ENCODE measurements around the gene NOS2.

NOS2 gene

GRCh38 chr17:27818401-27819105, 18.2 kb upstream of the NOS2 start:
- DNase-seq (ENCODE audit: low read depth): no peak

- no peak for DNase-seq (ENCODE audit: low read depth)
Observed at GRCh38 chr17:27817731-27818130, 17.4 kb upstream of the NOS2 start.

GRCh38 chr17:27816946-27817345, 16.6 kb upstream of the NOS2 start:
- no peak for DNase-seq (ENCODE audit: low read depth)

- no peak for DNase-seq (ENCODE audit: low read depth)
Observed at GRCh38 chr17:27811961-27812360, 11.6 kb upstream of the NOS2 start.

DNA sequence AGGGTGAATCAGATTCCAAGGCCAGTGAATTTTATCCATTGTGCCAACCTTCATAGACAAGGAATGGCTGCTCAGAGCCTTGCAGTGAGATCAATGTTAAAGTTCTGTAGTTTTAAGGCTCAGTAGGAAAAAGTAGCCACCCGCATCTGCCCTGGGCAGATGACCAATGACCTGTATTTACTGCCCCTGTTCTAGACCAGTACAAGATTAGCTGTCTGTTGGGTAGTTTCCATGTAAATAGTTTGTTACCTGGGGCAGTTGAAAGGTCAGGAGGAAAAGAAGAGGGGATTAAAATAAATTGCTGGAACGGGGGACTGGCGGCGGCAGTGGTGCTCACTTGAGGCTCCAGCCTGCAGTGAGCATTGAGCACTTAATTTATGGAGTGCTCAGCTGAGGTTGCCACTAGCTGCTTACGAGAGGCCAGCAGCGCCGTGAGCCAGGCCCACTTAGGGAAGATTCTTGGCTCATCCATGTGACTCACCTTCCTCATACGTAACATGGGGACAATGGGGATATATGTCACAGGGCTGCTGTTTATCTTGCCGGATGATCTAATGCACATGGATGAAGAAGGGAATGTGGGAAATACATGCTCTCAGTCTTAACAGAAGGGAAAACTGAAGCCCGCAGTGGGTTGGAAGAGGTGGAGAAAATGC, 10.7 kb upstream of the NOS2 start:
- DNase-seq (ENCODE audit: low read depth): no peak

- peak; percentile 21 for DNase-seq (ENCODE audit: low read depth)
Observed at GRCh38 chr17:27810211-27810901, 10.0 kb upstream of the NOS2 start.

- DNase-seq (ENCODE audit: low read depth): no peak
Observed at GRCh38 chr17:27809555-27809954, 9.2 kb upstream of the NOS2 start.

- no peak for DNase-seq (ENCODE audit: low read depth)
Observed at GRCh38 chr17:27808628-27809027, 8.3 kb upstream of the NOS2 start.

DNA sequence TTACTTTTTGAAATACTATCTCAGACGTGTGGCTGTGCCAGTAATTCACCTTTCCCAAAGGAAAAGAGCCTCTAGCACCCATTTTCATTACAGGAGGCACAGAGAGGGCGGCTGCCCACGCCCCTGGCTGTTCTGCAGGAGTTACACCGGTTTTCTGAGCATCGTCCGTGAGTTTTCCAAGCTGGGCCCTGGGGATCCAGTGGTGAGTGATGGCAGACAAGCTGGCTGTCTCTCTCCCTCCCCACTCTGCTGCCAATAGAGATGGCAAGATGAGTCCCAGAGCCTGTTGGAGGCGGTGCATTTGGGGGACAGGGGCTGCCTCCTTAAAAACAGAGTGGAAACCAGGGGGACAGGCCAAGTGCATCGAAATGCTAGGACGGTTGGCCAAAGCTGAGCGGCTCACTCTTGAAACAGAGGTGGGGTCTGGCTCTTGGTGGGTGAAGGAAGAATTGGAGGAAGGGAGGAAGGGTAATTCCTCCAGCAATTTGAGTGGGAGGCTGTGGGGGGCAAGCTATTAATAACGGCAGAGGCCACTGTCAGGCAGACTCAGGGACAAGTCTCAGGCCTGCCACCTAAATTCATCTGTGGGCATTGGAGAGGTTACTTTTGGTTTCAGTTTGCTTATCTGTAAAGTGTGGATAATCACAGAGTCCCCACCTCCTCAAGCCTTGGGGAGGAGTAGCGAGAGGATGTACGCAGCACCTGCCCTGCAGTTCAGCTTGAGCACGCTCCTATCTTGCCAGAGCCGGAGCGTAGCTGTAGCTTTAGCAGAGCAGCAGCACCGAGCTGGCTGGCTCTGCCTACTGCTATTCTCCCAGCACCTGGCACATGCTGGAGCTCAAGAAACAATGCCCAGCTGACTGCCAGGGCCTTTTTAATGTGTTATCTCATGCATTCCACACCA, 7.5 kb upstream of the NOS2 start:
- DNase-seq (ENCODE audit: low read depth): peak; percentile 58

- DNase-seq (ENCODE audit: low read depth): peak; percentile 68
Observed at GRCh38 chr17:27805520-27806146, 5.3 kb upstream of the NOS2 start.

GRCh38 chr17:27804113-27804512, 3.8 kb upstream of the NOS2 start:
- DNase-seq (ENCODE audit: low read depth): no peak

- no peak for DNase-seq (ENCODE audit: low read depth)
Observed at GRCh38 chr17:27802962-27803680, 2.8 kb upstream of the NOS2 start.

GRCh38 chr17:27802033-27802432, 1.7 kb upstream of the NOS2 start:
- DNase-seq (ENCODE audit: low read depth): no peak

GRCh38 chr17:27798376-27798775, 2.0 kb downstream of the NOS2 start:
- DNase-seq (ENCODE audit: low read depth): no peak

- no peak for DNase-seq (ENCODE audit: low read depth)
Observed at GRCh38 chr17:27797390-27798091, 2.8 kb downstream of the NOS2 start.

DNA sequence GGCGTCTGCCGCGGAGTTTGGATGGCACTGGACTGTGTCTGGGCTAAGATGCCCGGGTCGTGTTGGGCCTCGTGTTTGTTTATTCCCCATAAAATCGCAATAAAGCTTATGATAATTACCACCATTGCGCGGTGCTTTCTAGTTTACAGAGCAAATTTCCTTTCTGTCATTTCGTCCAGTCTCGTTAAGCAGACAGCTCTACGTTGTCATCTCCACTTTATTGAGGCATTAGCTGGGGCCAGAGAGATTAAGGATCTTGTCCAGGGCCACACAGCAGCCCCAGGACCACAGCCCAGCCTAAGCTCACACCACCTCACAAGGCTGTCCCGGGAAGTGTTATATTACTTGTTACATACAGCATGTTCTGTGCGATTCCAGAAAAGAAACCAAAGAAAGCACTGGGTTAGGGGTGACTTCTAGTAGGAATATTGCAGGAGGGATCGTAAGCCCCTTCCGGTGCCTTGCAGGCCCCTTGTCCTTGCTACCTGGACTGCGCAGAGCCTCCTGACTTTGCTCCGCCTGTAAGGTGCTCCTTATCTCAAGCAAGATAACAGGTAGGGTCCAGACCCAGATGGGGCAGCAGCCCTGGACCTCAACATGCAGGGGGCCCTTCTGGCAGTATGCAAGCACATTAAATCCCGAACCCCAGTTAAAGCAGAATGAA, 6.3 kb downstream of the NOS2 start:
- DNase-seq (ENCODE audit: low read depth): no peak

- DNase-seq (ENCODE audit: low read depth): no peak
Observed at GRCh38 chr17:27793168-27793905, 7.0 kb downstream of the NOS2 start.

GRCh38 chr17:27792095-27792494, 8.2 kb downstream of the NOS2 start:
- DNase-seq (ENCODE audit: low read depth): no peak

- DNase-seq (ENCODE audit: low read depth): no peak
Observed at GRCh38 chr17:27788919-27789318, 11.4 kb downstream of the NOS2 start.
